HCT116 (cell line): ENCODE measurements around the gene TMEM178B.

Experiments
- CEBPB ChIP-seq: IDR thresholded peaks from 2 replicates; pipeline ENCODE4 v1.6.1; 2012; ENCODE audit warnings: low read depth
- CTCF ChIP-seq, 3 experiments: fragments of 200-600 bp in 1 of 3; sonication (generic) in 1 of 3; IDR thresholded peaks in 2 of 3; conservative IDR thresholded peaks in 1 of 3; 2 replicates each; pipeline ENCODE4 v1.5.1; 2012 to 2017; ENCODE audit warnings: low read depth in 2 of 3, low read length in 2 of 3, antibody characterized with exemption in 1 of 3, borderline replicate concordance in 1 of 3, control low read depth in 1 of 3, mild to moderate bottlenecking in 1 of 3, mixed read lengths in 1 of 3, mixed run types in 1 of 3, moderate library complexity in 1 of 3; ENCODE audit not compliant: insufficient read depth in 1 of 3
- EGR1 ChIP-seq: IDR thresholded peaks from 2 replicates; pipeline ENCODE4 v1.6.1; 2012; ENCODE audit warnings: low read depth
- FOSL1 ChIP-seq: IDR thresholded peaks from 2 replicates; pipeline ENCODE4 v1.6.1; 2012; ENCODE audit warnings: low read depth
- MAX ChIP-seq: IDR thresholded peaks from 2 replicates; pipeline ENCODE4 v1.6.1; 2012
- POLR2A ChIP-seq: IDR thresholded peaks from 2 replicates; pipeline ENCODE4 v1.7.0; 2011; ENCODE audit warnings: borderline replicate concordance; ENCODE audit not compliant: insufficient read depth, insufficient read length; ENCODE audit errors: extremely low read depth
- POLR2AphosphoS5 ChIP-seq: IDR thresholded peaks from 2 replicates; pipeline ENCODE4 v1.6.1; 2011; ENCODE audit warnings: mild to moderate bottlenecking, low read depth, low read length, moderate library complexity
- REST ChIP-seq: IDR thresholded peaks from 2 replicates; pipeline ENCODE4 v1.6.1; 2012; ENCODE audit warnings: low read depth
- SRF ChIP-seq: IDR thresholded peaks from 2 replicates; pipeline ENCODE4 v1.6.1; 2012; ENCODE audit warnings: low read depth
- TCF7L2 ChIP-seq: IDR thresholded peaks from 2 replicates; pipeline ENCODE4 v1.7.0; 2011; ENCODE audit warnings: borderline replicate concordance, inconsistent platforms; ENCODE audit not compliant: insufficient read depth, insufficient read length; ENCODE audit errors: extremely low read depth
- YY1 ChIP-seq: IDR thresholded peaks from 2 replicates; pipeline ENCODE4 v1.6.1; 2011; ENCODE audit warnings: low read length, low read depth, moderate library complexity, mild to moderate bottlenecking; ENCODE audit not compliant: insufficient replicate concordance; ENCODE audit errors: extremely low read depth
- ZNF274 ChIP-seq: fragments of 200-500 bp; sonication (Bioruptor generic); IDR thresholded peaks from 2 replicates; pipeline ENCODE4 v1.6.1; 2014; ENCODE audit warnings: mild to moderate bottlenecking, low read depth, low read length, inconsistent platforms

GRCh38 chr7:141043616-141044015, 30.2 kb upstream of the TMEM178B start:
- TF ChIP-seq POLR2AphosphoS5 (no peak), ZNF274 (no peak), CTCF (IDR thresholded peaks at IDR 0.05 in 2 of 3, conservative IDR thresholded peaks at IDR 0.05 in 1 of 3; ENCODE audit: borderline replicate concordance in 1 of 3, insufficient read depth in 1 of 3, low read depth in 2 of 3, low read length in 2 of 3) (no peak), POLR2A (no peak), EGR1 (no peak), MAX (no peak), YY1 (no peak), SRF (no peak), FOSL1 (no peak), REST (no peak), TCF7L2 (no peak), CEBPB (no peak)
